HepG2 (cell line): ENCODE data around the gene ACP2. TPM values are rescaled to one million over a fixed set of nuclear protein-coding genes. Genes with fewer than 3 reads are reported as not detected.

Source experiments
- ATAC-seq: fragments of 200-7000 bp; cut with Tn5 transposase; 3 replicates; pipeline ENCODE4 v1.9.1; 2020; ENCODE audit warnings: mild to moderate bottlenecking, moderate library complexity
- BruUV-seq: library from RNA; stranded (reverse); fragments of 400-500 nt; replicated peaks from 2 replicates; lab custom pipeline; 2021; lab: Mats Ljungman, UMichigan
- CTCF ChIA-PET: fragments of 300-600 bp; formaldehyde crosslinking; extraction: SDS; loops from one replicate; lab custom pipeline; 2021; ENCODE audit warnings: low total read pairs, inconsistent platforms, low intra/inter-chr PET ratio; lab: Yijun Ruan, JAX
- POLR2A ChIA-PET: fragments of 350-600 bp; sonication (Branson Sonifier 250); formaldehyde crosslinking; loops from one replicate; lab custom pipeline; 2020; ENCODE audit warnings: antibody characterized with exemption, inconsistent platforms; lab: Yijun Ruan, JAX
- DNase-seq: peaks from one replicate; pipeline ENCODE4 v3.0.0-alpha.2; 2015; ENCODE audit warnings: low spot score
- FAIRE-seq: peaks from 3 replicates; lab custom pipeline; 2011; peaks lifted over from hg19 to GRCh38; lab: Jason Lieb, UNC
- H2AFZ ChIP-seq: one replicate; pipeline ENCODE4 v1.6.1; 2011; ENCODE audit warnings: low read length, inconsistent platforms
- H3K27ac ChIP-seq: fragments of 300-600 bp; 3 replicates; pipeline ENCODE4 v1.8.0; 2011; ENCODE audit warnings: mixed run types, mild to moderate bottlenecking, mixed read lengths, low read length, inconsistent platforms; ENCODE audit not compliant: insufficient read depth; ENCODE audit errors: extremely low read length
- H3K27me3 ChIP-seq, 2 experiments: fragments of 200-600 bp in 1 of 2; 2 replicates in 1 of 2; 3 replicates in 1 of 2; pipeline versions ENCODE4 v1.6.0 to v1.8.0; 2011; ENCODE audit warnings: low read length in 2 of 2, mild to moderate bottlenecking in 2 of 2, moderate library complexity in 2 of 2, inconsistent platforms in 1 of 2; ENCODE audit not compliant: insufficient read depth in 2 of 2, control insufficient read depth in 1 of 2
- H3K36me3 ChIP-seq, 2 experiments: fragments of 200-600 bp in 1 of 2; replicated peaks in 1 of 2; 2 replicates in 1 of 2; 3 replicates in 1 of 2; pipeline versions ENCODE4 v1.5.1 to v1.8.0; 2011; ENCODE audit warnings: low read length in 2 of 2, inconsistent platforms in 1 of 2; ENCODE audit not compliant: insufficient read depth in 2 of 2, control insufficient read depth in 1 of 2
- H3K4me1 ChIP-seq: 2 replicates; pipeline ENCODE4 v1.5.1; 2012; ENCODE audit warnings: low read length, inconsistent platforms; ENCODE audit not compliant: insufficient read depth
- H3K4me2 ChIP-seq: 2 replicates; pipeline ENCODE4 v1.6.0; 2011; ENCODE audit warnings: low read depth, low read length, inconsistent platforms
- H3K4me3 ChIP-seq, 3 experiments: fragments of 200-600 bp in 1 of 3; sonication (generic), shearing (Covaris generic) in 1 of 3; replicated peaks in 1 of 3; 2 replicates each; pipeline ENCODE4 v1.5.1; 2011 to 2016; ENCODE audit warnings: low read length in 3 of 3, inconsistent platforms in 2 of 3, low read depth in 2 of 3, mild to moderate bottlenecking in 2 of 3, control low read depth in 1 of 3, mixed read lengths in 1 of 3; ENCODE audit not compliant: insufficient read depth in 1 of 3
- H3K79me2 ChIP-seq: one replicate; pipeline ENCODE4 v1.6.1; 2011; ENCODE audit warnings: low read length, inconsistent platforms; ENCODE audit not compliant: insufficient read depth
- H3K9ac ChIP-seq: 2 replicates; pipeline ENCODE4 v1.6.0; 2011; ENCODE audit warnings: mild to moderate bottlenecking, low read depth, low read length, inconsistent platforms; ENCODE audit not compliant: insufficient read depth
- H3K9me3 ChIP-seq: 2 replicates; pipeline ENCODE4 v1.5.1; 2012; ENCODE audit warnings: mild to moderate bottlenecking, low read length
- H4K20me1 ChIP-seq: 2 replicates; pipeline ENCODE4 v1.6.0; 2011; ENCODE audit warnings: inconsistent platforms, mild to moderate bottlenecking, low read length, moderate library complexity; ENCODE audit not compliant: insufficient read depth
- ARID4A ChIP-seq: sonication (generic); formaldehyde crosslinking; IDR thresholded peaks from 2 replicates; pipeline ENCODE4 v1.5.0; 2020; ENCODE audit warnings: mild to moderate bottlenecking, missing genetic modification reagents, borderline replicate concordance
- ATRX ChIP-seq: sonication (generic); formaldehyde crosslinking; IDR thresholded peaks from 2 replicates; pipeline ENCODE4 v1.4.0; 2020; ENCODE audit warnings: missing genetic modification reagents, borderline replicate concordance
- HNF1B ChIP-seq: sonication (generic); formaldehyde crosslinking; IDR thresholded peaks from 2 replicates; pipeline ENCODE4 v1.5.1; 2020; ENCODE audit warnings: mild to moderate bottlenecking, moderate library complexity, missing genetic modification reagents
- KDM5A ChIP-seq: fragments of 200-600 bp; sonication (generic); IDR thresholded peaks from 2 replicates; pipeline ENCODE4 v1.7.0; 2018; ENCODE audit warnings: antibody characterized with exemption, mild to moderate bottlenecking, low read length, borderline replicate concordance
- MEIS1 ChIP-seq: sonication (generic); formaldehyde crosslinking; IDR thresholded peaks from 2 replicates; pipeline ENCODE4 v1.9.0; 2021; ENCODE audit warnings: mild to moderate bottlenecking, missing genetic modification reagents, moderate library complexity, borderline replicate concordance
- NFIC ChIP-seq: IDR thresholded peaks from 2 replicates; pipeline ENCODE4 v1.6.1; 2012; ENCODE audit warnings: mild to moderate bottlenecking, low read length, inconsistent platforms
- SMC3 ChIP-seq: IDR thresholded peaks from 2 replicates; pipeline ENCODE4 v1.6.1; 2011; ENCODE audit warnings: low read length, improper control_type of control experiment
- SRSF9 ChIP-seq: fragments of 200-400 bp; formaldehyde crosslinking; IDR thresholded peaks from 2 replicates; pipeline ENCODE4 v1.6.1; 2018; ENCODE audit warnings: borderline replicate concordance, mild to moderate bottlenecking, low read depth, low read length; ENCODE audit not compliant: insufficient read depth, poor library complexity, severe bottlenecking
- ZBTB7A ChIP-seq: sonication (generic); formaldehyde crosslinking; IDR thresholded peaks from 2 replicates; pipeline ENCODE4 v1.8.0; 2022; ENCODE audit warnings: mild to moderate bottlenecking, missing genetic modification reagents
- ZFX ChIP-seq: sonication (generic); formaldehyde crosslinking; IDR thresholded peaks from 2 replicates; pipeline ENCODE4 v1.4.0; 2020; ENCODE audit warnings: mild to moderate bottlenecking, low read depth, missing genetic modification reagents, moderate library complexity
- ZMYM2 ChIP-seq: sonication (generic); formaldehyde crosslinking; IDR thresholded peaks from 2 replicates; pipeline ENCODE4 v1.8.0; 2022; ENCODE audit warnings: mild to moderate bottlenecking, missing genetic modification reagents
- ZNF18 ChIP-seq: sonication (generic); formaldehyde crosslinking; IDR thresholded peaks from 2 replicates; pipeline ENCODE4 v1.8.0; 2022; ENCODE audit warnings: mild to moderate bottlenecking, missing genetic modification reagents; ENCODE audit not compliant: insufficient replicate concordance
- ZNF232 ChIP-seq: sonication (generic); formaldehyde crosslinking; IDR thresholded peaks from 2 replicates; pipeline ENCODE4 v1.4.0; 2020; ENCODE audit warnings: missing genetic modification reagents, borderline replicate concordance
- ZNF234 ChIP-seq: sonication (generic); formaldehyde crosslinking; conservative IDR thresholded peaks from 2 replicates; pipeline ENCODE4 v1.5.1; 2020; ENCODE audit warnings: mild to moderate bottlenecking, missing genetic modification reagents
- ZNF549 ChIP-seq: sonication (generic); formaldehyde crosslinking; IDR thresholded peaks from 2 replicates; pipeline ENCODE4 v1.5.0; 2020; ENCODE audit warnings: missing genetic modification reagents
- ZNF616 ChIP-seq: sonication (generic); formaldehyde crosslinking; IDR thresholded peaks from 2 replicates; pipeline ENCODE4 v1.5.0; 2020; ENCODE audit warnings: low read depth, mild to moderate bottlenecking, missing genetic modification reagents
- WGBS: methylation state at CpG from one replicate; pipeline ENCODE4 v1.1.6; 2017; ENCODE audit warnings: low lambda C conversion rate; 5-methylcytosine and 5-hydroxymethylcytosine counted together
- in situ Hi-C: cut with HindIII; loops from 2 replicates; pipeline ENCODE4 v1.10.0; 2017; ENCODE audit warnings: low pct_unique_long_range_greater_than_20kb; ENCODE audit not compliant: extremely low pct_ligation_motif_present
- intact Hi-C: fragments of 100-400 bp; cut with micrococcal nuclease; formaldehyde crosslinking; loops from one replicate; pipeline ENCODE4 v1.10.0; 2022; ENCODE audit not compliant: unreplicated experiment
- polyA plus RNA-seq, 8 experiments: library from polyadenylated mRNA; depleted of rRNA in 3 of 8; stranded (reverse) in 7 of 8; unstranded in 1 of 8; fragments of >200 nt; fragmentation: Illumina TruSeq in 4 of 8; extraction: Trizol in 4 of 8; gene quantifications; 2 replicates each; pipeline versions ENCODE4 v1.2.1 to v1.2.3, GENCODE V29; 2011 to 2016; ENCODE audit warnings: low read depth in 4 of 8, missing spikeins in 1 of 8, mixed read lengths in 1 of 8; ENCODE audit not compliant: insufficient read depth in 1 of 8
- total RNA-seq, 5 experiments: library from RNA; depleted of rRNA; stranded (reverse); fragments of >200 nt; fragmentation: Illumina TruSeq; extraction: Trizol; gene quantifications; 2 replicates each; pipeline ENCODE4 v1.2.3, GENCODE V29; 2016; ENCODE audit warnings: low read depth in 1 of 5

ACP2 gene
- total and polyA plus RNA-seq, 2 of the 13 experiments (the other 11 are each of a cell fraction or from before 2014, with no cell fraction given), result 17.7 to 20.2 TPM

DNA sequence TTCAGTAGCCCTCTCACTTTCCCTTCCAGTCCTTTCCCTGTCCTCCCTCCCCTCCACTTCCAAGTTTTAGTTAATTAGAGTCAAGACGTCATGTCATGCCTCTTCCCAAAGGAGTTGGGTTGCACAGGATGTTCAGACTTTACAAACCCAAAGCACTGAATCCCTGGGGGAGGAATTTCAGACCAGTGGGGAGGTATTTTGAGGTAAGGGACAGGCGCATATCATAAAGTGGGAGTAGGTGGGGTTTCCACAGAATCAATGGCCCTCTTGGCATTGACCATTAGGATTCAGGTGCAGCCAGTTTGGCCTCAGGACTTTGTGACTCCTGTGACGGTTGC lies 733 bp upstream of the ACP2 start:
- FAIRE-seq, result no peak
- H3K36me3 ChIP-seq, result peaks cover 6 to 16% of the 10 kb centered on the region in 2 experiments; a peak in 3 of 5 replicates
- BruUV-seq, result no TSS peak
- H3K27ac ChIP-seq, result peak overlapping the region; percentile 94
- no peak overlapping the region for H2AFZ ChIP-seq
- 0% methylated on average over 3 of the region's 3 CpGs for WGBS
- in situ Hi-C loops, result loop anchor here (5.0 kb wide), 1 partner anchor 72 kb away; the partner anchor contains the start of gene ARFGAP2
- peaks cover 70% of the 10 kb centered on the region for H3K4me1 ChIP-seq
- ChIA-PET CTCF (no interaction called here), POLR2A (interaction anchor here (1.0 to 4.1 kb wide), 19 partner anchors 9 to 656 kb away, joined by 3 to 106 read pairs (median 11); partner anchors contain the start of genes AMBRA1, ARFGAP2, CSTPP1 and DDB2)
- intact Hi-C loops, result no loop called here
- ATAC-seq, result peak; percentile 2
- peak overlapping the region; percentile 84 for H3K9ac ChIP-seq
- DNase-seq, result no peak
- H3K79me2 ChIP-seq, result peaks cover 47% of the 10 kb centered on the region
- H3K27me3 ChIP-seq, result no peaks in the 10 kb centered on the region; a peak in 1 of 5 replicates
- H3K4me3 ChIP-seq, result peak overlapping the region; percentile 69 to 92 (median 85)
- H4K20me1 ChIP-seq, result no peaks in the 10 kb centered on the region
- H3K4me2 ChIP-seq, result peak overlapping the region; percentile 88
- no peaks in the 10 kb centered on the region for H3K9me3 ChIP-seq
- TF ChIP-seq ZNF232 (CRISPR knock-in tag) (0 out of 2 replicates have a peak, but pooled peaks have one; percentile 3), SRSF9 (no peak), HNF1B (peak; percentile 77; the same call in 1 of the 2 replicates), ZNF549 (CRISPR knock-in tag) (no peak), ZFX (CRISPR knock-in tag) (0 out of 2 replicates have a peak, but pooled peaks have one; percentile 32), KDM5A (peak; percentile 13; the same call in 1 of the 2 replicates), ZNF234 (0 out of 2 replicates have a peak, but pooled peaks have one; percentile 50), ZBTB7A (peak; percentile 16; the same call in 1 of the 2 replicates), SMC3 (0 out of 2 replicates have a peak, but pooled peaks have one; percentile 3), ZNF616 (CRISPR knock-in tag) (0 out of 2 replicates have a peak, but pooled peaks have one; percentile 11), ATRX (CRISPR knock-in tag) (no peak), MEIS1 (CRISPR knock-in tag) (no peak), ZNF18 (CRISPR knock-in tag) (peak; percentile 1), ZMYM2 (CRISPR knock-in tag) (0 out of 2 replicates have a peak, but pooled peaks have one; percentile 64), ARID4A (CRISPR knock-in tag) (no peak), NFIC (peak; percentile 13; the same call in 1 of the 2 replicates)
